ENCODE measurements around the gene CPOX.
A peak's percentile ranks its signal among the peaks of the same experiment; 100 is the strongest.
"Not testable (repeated sequence)": the region's sequence is repeated elsewhere in the genome, so short reads cannot be mapped to it uniquely, and the experiment has no call there.

The CPOX gene

DNA sequence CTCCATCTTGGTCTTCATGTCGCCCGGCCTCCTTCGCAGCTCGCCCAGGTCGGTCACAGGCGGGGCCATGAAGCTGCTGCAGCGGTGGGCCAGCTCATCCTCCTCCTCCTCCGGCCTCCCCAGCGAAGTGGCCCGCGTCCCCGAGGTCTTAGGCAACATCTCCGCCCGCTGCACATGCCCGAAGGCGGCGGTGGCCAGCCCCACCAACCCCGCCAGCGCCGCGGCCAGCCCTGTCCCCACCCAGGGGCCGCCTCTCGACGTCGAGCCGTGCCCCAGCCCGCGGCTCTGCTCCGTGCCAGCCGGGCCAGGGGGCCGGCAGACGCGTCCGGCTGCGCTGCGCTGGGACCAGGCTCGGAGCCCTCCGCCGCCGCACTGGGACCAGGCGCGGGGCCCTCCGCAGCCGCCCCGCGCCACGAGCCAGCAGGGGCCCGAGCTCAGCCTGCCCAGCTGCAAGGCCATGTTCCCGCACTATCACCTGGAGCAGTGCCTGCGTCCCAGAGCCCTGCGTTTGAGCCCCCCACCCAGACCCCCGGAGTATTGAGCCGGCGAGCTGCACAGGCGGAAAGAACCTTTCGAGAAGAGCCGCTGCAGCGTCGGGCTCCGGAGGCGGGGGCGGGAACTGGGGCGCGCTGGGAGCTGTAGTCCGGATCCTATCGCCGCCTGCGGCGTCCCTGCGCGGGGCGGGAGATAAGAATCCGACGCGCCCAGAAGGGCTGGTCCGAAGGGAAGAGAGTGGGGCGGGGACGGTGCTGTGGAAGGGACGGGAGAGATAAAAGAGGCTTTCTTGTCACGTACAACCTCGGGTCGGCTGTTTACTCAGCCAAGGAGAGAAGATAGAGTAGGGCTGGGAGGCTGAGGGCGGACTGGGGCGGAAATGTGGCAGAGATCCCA, at the start of gene CPOX:
TSS of gene CPOX (minus strand) at position 566 of the 891 bp plus-strand sequence. CDS start at position 459, 107 bp downstream.
- DNase-seq (ENCODE audit: low spot score) = peak; percentile 82

DNA sequence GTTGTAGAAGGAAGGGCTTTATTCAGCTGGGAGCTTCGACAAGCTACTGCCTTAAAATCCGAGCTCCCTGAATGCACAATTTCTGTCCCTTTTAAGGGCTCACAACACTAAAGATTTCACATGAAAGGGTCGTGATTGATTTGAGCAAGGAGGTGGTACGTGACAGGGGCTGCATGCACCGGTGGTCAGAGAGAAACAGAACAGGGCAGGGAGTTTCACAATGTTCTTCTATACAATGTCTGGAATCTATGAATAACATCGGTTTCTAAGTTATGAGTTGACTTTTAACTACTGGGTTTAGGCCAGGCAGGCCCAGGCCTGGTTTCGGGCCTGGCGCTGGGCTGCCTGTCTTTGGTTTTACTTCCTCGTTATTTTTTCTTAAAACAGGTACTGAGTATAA, 49.4 kb upstream of the CPOX start:
- DNase-seq (ENCODE audit: low spot score) = not testable (repeated sequence)

DNA sequence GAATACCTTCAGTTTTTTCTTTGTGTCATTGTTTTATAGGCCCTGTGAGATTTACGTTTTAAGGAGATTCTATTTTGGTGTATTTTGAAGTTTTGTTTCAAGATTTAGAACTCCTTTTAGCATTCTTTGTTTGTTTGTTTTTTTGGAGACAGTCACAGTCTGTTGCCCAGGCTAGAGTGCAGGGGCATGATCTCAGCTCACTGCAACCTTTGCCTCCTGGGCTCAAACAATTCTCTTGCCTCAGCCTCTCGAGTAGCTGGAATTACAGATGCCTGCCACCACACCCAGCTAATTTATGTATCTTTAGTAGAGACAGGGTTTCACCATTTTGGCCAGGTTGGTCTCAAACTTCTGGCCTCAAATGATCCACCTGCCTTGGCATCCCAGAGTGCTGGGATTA, 48.3 kb upstream of the CPOX start:
- not testable (repeated sequence) for DNase-seq (ENCODE audit: low spot score)

DNA sequence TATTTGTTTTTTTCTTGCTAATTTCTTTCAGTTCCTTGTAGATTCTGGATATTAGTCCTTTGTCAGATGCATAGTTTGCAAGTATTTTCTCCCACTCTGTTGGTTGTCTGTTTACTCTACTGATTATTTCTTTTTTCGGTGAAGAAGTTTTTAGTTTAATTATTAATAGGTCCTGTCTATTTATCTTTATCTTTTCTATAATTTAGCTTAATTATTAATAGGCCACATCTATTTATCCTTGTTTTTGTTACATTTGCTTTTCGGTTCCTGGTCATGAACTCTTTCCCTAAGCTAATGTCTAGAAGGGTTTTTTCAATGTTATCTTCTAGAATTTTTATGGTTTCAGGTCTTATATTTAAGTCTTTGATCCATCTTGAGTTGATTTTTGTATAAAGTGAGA, 45.1 kb upstream of the CPOX start:
- not testable (repeated sequence) for DNase-seq (ENCODE audit: low spot score)

DNA sequence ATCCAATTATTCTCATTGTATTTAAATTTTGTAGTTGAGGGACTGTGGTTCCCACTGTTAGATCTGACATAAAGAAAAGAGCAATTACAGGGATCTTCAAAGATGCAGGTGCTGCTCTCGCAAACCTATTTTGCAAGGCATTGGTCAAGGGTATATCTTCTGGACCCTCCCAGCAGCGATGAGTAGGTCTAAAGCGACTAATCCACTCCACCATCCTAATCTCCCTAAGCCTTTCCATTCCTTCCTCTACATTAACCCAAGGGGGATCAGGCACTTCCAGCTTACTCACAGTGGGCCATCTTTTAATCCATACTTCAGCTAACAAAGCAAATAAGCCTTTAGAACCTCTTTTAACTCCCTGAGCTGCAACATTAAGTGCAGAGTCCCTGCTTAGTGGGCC, 37.0 kb upstream of the CPOX start:
- DNase-seq (ENCODE audit: low spot score) = no peak

DNA sequence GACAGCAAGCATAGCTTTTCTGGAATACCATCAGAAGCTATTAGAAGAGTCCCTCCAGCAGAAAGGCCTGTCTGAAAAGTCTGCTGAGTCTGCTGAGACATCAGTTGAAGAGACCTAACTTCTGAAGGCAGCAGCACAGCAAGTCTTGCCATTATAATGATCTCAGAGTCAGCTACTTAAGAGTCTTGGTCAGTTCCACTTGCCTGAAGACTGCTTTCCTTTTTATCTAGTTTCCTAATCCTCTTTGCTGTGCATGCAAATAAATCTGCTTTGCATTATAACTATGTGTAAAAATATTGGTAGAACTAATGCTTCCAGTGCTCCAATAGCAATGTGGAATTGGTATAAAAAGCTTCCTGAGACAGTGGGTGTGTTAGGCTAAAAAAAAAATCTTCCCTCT, 34.9 kb upstream of the CPOX start:
- DNase-seq (ENCODE audit: low spot score) = no peak

DNA sequence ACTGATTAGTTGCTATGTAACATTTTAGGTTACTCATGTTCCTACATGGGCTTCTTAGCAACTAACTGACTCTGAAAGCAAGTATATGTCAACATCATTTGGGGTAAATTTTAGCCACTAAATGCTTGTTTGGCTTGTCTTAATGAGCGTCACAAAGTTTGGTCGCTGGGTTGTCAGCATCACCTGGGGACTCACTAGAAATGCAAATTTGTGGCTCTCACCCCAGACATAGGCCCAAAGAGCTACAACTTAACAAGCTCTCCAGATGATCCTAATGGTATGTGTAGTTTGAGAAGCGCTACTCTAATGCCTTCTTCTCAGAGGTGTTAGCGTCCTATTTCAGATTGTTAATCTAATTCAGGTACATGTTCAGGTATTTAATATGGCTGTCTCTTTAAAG, 32.7 kb upstream of the CPOX start:
- no peak for DNase-seq (ENCODE audit: low spot score)

DNA sequence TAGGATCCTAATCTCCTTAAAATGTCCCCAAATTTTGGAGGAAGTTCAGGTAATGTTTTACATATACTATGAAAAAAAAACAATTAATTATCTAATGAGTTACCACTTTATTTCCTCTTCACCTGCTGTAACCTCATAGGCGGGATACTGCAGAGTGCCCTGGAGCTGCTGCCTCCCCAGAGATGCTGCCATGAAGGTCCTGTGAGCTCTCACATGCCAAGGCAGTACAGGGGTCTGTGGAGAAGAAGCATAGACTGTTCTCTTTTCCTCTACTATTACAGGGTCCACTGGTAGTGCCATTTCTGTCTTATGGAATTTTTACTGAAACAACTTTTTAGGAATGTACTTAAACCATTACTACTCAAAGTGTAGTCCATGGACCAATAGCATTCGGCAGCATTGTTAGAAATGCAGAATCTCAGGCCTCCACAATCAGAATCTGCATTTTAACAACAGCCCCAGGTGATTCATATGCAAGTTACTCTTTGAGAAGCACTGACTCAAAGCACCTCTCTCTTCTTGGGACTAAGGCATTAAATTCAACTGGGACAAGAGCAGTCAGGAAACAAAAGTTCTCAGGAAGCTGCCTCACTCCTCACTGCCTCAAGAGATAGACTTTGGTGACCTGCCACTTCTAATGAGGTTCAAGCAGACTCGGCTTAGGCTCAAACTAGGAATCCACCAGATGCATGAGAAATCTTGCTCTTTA, 30.3 kb upstream of the CPOX start:
- no peak for DNase-seq (ENCODE audit: low spot score)

DNA sequence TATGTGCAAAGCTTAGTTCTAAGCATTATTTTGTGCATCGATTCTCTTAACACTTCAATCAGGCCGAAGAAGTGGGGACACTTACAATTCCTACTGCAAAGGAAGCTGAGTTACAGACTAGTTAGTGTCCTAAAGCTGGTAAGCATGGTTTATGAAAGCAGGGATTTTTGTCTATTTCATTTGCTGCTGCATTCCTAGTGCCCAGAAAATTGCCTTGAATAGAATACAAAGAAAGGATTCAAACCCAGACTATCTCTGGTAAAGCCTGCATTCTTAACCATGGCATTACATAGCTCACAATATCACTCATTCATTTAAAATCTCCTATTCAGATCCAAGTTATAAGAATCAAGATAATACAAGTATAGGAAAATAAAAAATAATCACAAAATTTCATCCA, 24.4 kb upstream of the CPOX start:
- DNase-seq (ENCODE audit: low spot score) = no peak

DNA sequence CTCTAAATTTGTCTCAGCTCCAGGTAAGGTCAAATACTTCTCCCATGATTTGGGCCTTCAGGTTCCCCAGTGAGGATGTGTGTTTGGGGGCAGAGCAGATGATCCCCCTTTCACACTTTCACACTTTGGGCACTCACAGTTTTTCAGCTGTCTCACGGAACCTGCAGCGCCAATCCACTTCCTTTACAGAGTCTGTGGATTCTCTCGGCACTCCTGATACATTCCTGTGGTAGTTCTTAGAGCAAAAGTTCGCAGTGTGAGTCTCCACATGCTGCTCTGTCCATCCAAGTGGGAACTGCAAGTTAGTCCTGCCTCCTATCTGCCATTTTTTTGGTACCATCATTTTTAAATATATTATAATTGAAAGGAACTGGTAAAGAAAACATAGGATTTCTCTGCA, 20.2 kb upstream of the CPOX start:
- no peak for DNase-seq (ENCODE audit: low spot score)

DNA sequence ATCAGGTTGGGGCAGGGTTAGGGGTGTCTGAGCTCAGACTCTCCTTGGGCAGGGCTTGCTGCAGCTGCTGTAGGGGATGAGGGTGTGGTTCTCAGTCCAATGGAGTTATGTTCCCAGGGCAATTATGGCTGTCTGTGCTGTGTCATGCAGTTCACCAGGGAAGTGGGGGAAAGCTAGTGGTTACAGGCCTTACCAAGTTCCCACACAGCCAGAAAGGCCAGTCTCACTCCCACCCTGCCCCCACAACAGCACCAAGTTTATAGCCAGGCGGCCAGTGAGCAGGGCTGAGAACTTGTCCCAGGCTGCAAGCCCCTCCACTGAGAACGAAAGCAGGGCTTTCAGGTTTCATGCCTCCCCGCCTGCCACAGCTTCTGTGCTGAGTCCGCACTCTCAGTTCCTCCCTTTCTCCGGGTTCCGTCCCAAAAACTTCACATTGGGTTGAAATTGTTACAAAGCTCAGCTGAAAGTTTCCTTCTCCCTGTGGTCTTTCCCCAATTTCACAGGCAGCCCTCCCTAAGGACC, 19.6 kb upstream of the CPOX start:
- DNase-seq (ENCODE audit: low spot score) = no peak

DNA sequence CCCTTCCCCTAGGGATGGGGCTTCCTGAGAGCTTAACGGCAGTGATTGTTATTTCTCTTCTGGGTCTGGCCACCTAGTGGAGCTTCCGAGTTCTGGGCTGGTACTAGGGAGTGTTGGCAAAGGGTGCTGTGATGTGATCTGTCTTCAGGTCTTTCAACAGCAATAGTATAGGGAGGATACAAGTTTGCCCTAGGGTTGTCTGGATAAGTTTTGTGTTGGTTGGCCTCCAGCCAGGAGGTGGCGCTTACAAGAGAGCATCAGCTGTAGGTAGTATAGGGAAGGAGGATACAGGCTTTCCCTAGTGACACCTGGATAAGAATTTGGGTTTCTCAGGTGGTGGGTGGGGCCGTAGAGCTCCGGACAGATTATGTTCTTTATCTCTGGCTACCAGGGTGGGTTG, 19.2 kb upstream of the CPOX start:
- no peak for DNase-seq (ENCODE audit: low spot score)

DNA sequence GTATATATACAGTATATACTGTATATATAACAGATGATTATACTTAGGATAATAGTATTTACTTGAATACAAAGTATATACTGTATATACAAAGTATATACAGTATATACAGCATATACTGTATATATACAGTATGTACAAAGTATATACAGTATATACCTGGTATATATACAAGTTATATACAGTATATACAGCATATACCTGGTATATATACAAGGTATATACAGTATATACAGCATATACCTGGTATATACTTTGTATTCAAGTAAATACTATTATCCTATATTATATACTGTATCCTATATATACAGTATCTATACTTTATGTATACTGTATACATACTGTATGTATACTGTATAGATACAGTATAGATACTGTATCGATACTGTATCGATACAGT, 14.6 kb upstream of the CPOX start:
- no peak for DNase-seq (ENCODE audit: low spot score)

DNA sequence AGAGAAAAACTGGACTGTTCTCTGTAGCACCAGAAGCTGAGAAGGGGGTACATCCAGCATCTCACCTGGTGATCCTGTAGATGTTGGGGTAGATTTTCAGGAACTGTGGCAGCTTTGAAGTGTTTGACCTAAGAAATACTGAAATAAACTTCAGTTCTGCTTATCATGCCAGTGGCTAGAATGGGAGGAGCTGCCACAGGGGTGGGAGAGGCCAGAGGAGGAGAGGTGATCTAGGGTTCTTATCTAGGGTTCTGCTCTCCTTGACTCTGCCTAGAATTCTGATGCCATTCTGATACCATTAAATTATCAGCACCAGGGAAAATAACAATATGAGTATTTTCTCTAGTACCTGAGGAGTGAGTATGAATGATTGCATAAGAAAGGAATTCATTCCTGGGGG, 10.2 kb upstream of the CPOX start:
- DNase-seq (ENCODE audit: low spot score) = no peak

DNA sequence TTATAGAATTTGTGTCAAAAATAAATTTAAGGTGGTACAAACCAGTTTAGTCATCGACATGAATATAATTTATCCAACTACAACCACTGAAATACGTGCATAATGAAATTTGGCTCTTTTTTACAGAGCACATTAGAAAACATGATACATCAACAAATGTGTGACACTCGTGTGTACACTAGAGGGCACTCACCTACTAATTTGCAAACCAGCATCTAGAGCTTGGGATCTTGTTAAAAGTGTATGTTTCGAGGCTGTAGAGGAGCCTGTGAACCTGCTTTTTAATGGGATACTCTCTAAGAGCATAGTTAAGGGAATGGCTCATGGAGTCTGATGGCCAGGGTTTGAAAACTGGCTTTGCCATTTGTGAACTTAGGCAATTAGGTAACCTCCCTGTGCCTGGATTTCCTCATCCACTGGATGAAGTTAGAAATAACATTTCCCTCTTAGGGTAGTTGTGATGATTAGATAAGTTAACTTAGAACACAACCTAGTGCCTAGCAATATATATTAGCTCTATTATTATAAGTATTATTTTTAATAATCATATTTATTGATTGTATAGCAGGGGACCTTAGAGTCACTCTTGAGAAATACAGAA, 8.8 kb upstream of the CPOX start:
- DNase-seq (ENCODE audit: low spot score) = peak; percentile 26

DNA sequence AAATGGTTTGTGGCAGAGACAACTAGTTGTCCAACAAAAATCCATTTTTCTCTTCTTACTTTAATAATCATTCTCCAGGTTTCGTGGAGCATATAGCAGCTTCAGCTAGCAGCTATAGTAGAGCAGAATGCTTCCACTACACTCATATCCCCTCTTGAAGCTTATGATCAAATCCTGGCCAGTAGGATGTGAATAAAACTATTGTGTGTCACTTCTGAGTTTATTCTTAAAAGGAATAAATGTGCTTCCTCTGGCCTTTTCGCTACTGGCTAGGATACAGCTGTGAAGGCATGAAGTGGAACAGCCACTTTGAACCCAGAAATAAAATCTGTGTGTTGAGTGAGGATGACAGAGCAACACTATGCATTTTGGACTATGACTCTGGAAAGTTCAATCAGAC, 7.8 kb upstream of the CPOX start:
- no peak for DNase-seq (ENCODE audit: low spot score)

DNA sequence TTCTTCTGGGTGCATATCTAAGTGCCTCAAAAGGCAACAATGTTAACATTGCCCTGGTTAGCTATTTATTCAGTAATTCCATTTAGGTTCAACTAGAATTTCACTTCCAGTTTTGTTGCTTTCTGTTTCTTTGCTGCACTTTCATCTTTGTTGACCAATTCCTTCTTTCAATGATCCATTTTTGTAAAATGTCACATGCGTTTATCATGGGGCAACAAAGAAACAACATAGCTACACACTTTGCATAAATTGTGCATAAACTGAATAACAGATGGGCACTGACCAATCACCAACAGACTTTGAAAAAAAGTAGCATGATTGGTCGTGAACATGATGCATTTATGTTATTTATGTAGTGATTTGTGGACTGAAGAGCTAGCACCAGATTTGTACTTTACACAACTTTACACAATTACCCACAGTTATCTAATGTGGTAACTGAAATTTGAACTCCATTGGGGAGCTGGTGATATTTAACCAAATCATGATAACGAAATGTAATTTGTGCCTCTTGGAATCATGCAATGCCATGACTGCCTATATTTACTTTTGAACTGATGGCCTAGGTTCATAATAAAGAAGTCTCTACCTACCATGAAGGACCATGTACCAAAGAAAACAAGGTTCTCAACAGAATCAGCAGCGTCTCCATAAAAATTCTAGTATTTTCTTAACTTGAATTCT, 7.1 kb upstream of the CPOX start:
- DNase-seq (ENCODE audit: low spot score) = no peak

DNA sequence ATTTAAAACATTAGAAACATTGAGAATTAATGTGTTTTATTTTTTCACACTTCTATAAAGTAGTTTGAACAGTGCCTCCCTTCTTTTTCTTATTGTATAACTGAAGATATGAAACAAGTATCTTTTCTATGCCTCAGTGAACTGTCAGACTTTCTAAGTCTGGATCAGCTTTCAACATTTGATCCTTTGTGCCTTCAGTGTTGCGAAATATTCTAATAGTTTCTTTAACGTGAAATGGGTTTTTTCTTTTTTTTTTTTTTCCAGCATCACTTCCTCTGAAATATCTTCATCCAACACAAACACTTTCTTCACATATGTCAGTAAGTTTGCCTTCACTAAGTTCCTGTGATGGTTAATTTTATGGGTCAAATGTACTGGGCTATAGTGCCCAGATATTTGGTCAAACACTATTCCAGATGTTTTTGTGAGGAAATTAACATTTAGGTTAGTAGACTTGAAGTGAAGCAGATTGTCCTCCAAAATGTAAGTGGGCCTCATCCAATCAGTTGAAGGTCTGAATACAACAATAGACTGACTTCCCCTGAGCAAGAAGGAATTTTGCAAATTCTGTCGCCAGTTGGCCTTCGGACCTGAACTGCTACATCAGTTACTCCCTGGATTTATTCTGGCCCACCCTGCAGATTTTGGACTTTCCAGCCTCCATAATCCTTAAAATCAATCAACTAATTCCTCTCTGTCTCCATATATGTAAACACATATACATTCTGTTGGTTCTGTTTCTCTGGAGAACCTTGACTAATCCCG, 6.4 kb upstream of the CPOX start:
- no peak for DNase-seq (ENCODE audit: low spot score)

DNA sequence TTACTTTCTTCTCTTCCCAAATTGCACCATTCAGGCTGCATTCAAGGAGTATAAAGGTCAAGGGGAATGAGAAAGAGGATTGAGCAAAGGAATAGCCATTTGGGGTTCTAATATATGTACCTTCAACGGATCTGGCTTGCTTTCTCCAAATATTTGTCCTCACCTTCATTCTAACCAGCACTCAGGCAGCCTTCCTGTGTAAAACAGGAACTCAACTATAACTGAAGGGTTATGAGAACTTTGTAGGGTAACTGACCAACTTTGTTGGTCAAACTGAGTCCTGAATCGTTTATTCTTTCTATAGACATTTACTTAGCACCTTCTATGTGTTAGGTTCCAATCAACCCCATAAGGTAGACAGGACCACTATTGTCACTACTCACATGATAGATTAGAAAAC, 5.1 kb upstream of the CPOX start:
- DNase-seq (ENCODE audit: low spot score) = no peak

DNA sequence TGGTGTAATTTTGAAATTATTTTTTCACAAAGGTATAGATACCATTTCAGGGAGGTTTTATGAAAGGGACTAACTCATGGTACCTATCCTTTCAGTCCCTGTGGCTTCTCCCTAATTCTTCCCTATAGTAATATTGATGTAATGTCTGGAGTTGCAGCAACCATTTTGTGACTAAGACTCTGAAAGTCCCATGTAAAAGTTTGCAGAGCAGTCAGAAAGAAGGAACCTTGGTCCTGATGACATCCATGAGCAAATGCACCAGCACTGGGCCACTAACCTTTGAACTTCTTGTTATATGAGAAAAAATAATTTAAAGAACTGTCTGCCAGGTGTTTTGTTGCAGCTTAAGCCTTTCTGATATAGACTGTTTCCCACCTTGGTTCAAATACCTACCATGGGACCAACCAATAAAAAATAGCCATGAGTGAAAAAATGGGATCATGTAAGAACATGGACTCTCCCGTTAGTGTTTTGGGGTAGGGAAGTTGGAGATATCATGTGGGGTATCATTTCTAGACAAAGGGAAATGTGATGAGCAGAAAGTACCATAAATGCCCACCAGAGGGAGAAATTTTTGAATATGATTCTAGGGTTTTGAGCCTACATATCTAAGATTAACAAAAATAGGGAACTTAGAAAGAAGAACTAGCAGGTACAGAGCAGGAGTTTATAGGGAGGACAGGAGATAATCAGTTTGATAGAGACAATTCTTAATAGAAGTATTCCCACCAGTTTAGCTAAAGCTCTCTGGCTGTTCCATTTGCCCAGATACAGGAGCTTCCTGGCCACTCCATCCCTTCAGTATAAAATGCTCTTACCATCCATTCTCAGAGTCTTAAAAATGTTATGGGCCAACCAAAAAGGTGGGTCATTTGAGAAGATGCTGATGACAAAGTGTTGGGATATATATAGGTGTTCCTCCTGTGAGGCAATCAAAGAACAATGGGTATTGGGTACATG, 3.4 kb upstream of the CPOX start:
- peak; percentile 57 for DNase-seq (ENCODE audit: low spot score)

Data from CD4-positive, alpha-beta T cell treated with Interleukin-15 for 4 hours (primary cell).